H1 (cell line): Measurements from ENCODE around the gene MRPS17. TPM values are rescaled to one million over a fixed set of nuclear protein-coding genes. Genes with fewer than 3 reads are reported as not detected.

Experiments used
- CTCF ChIA-PET: fragments of 300-600 bp; sonication (Branson Sonifier 250); formaldehyde crosslinking; loops from one replicate; lab custom pipeline; 2021; ENCODE audit not compliant: partially characterized antibody; lab: Charles Lee
- POLR2A ChIA-PET: fragments of 300-600 bp; sonication (Branson Sonifier 250); formaldehyde crosslinking; loops from one replicate; lab custom pipeline; 2021; ENCODE audit warnings: inconsistent platforms; ENCODE audit not compliant: partially characterized antibody; lab: Charles Lee
- DNase-seq, 2 experiments: peaks; one replicate each; pipeline versions ENCODE4 v3.0.0 to v3.0.0-alpha.2; 2010 to 2022; ENCODE audit warnings: low spot score in 2 of 2, low read depth in 1 of 2, mixed read lengths in 1 of 2
- FAIRE-seq: peaks from 2 replicates; lab custom pipeline; 2011; peaks lifted over from hg19 to GRCh38; lab: Jason Lieb, UNC
- H2AFZ ChIP-seq: 2 replicates; pipeline ENCODE4 v1.8.1; 2012; ENCODE audit warnings: low read length, inconsistent platforms
- H2AK5ac ChIP-seq: 2 replicates; pipeline ENCODE4 v1.6.1; 2013; ENCODE audit warnings: low read depth, low read length
- H2BK120ac ChIP-seq: replicated peaks from 2 replicates; pipeline ENCODE3; 2013; ENCODE audit warnings: low read depth, low read length, inconsistent platforms
- H2BK12ac ChIP-seq: 2 replicates; pipeline ENCODE4 v1.6.1; 2013; ENCODE audit warnings: low read depth, low read length
- H2BK15ac ChIP-seq: 2 replicates; pipeline ENCODE4 v1.6.1; 2013; ENCODE audit warnings: low read length
- H2BK20ac ChIP-seq: 2 replicates; pipeline ENCODE4 v1.6.1; 2013; ENCODE audit warnings: low read length
- H2BK5ac ChIP-seq: 2 replicates; pipeline ENCODE4 v1.6.1; 2013; ENCODE audit warnings: low read depth, low read length
- H3K14ac ChIP-seq: 2 replicates; pipeline ENCODE4 v1.6.1; 2013; ENCODE audit warnings: inconsistent platforms; ENCODE audit not compliant: insufficient read length
- H3K18ac ChIP-seq: 2 replicates; pipeline ENCODE4 v1.6.1; 2013; ENCODE audit warnings: low read length; ENCODE audit errors: extremely low read depth
- H3K23ac ChIP-seq: 2 replicates; pipeline ENCODE4 v1.6.1; 2013; ENCODE audit warnings: inconsistent platforms; ENCODE audit not compliant: insufficient read length
- H3K23me2 ChIP-seq: 2 replicates; pipeline ENCODE4 v1.6.1; 2013; ENCODE audit warnings: low read depth, low read length
- H3K27ac ChIP-seq: 2 replicates; pipeline ENCODE4 v1.6.1; 2011; ENCODE audit warnings: low read depth, low read length, inconsistent platforms
- H3K27me3 ChIP-seq, 4 experiments: replicated peaks in 1 of 4; 1 replicate in 1 of 4; 2 replicates in 3 of 4; pipeline versions ENCODE4 v1.6.1 to v1.8.1; 2011 to 2013; ENCODE audit warnings: low read length in 3 of 4, mild to moderate bottlenecking in 3 of 4, inconsistent platforms in 2 of 4, mixed read lengths in 2 of 4, moderate library complexity in 1 of 4; ENCODE audit not compliant: control insufficient read depth in 3 of 4, insufficient read depth in 3 of 4; ENCODE audit errors: extremely low read depth in 1 of 4
- H3K36me3 ChIP-seq, 4 experiments: 2 replicates each; pipeline versions ENCODE4 v1.6.1 to v1.8.1; 2011 to 2013; ENCODE audit warnings: mild to moderate bottlenecking in 4 of 4, low read length in 3 of 4, moderate library complexity in 2 of 4, control low read depth in 1 of 4, inconsistent platforms in 1 of 4; ENCODE audit not compliant: insufficient read depth in 4 of 4, control insufficient read depth in 2 of 4
- H3K4ac ChIP-seq: replicated peaks from 2 replicates; pipeline ENCODE3; 2013; ENCODE audit warnings: low read length, low read depth, mixed read lengths, inconsistent platforms; ENCODE audit not compliant: insufficient read length
- H3K4me1 ChIP-seq, 4 experiments: replicated peaks in 1 of 4; 1 replicate in 1 of 4; 2 replicates in 3 of 4; pipeline versions ENCODE4 v1.6.1 to v1.8.1; 2011 to 2013; ENCODE audit warnings: low read length in 3 of 4, inconsistent platforms in 2 of 4, mixed read lengths in 1 of 4; ENCODE audit not compliant: insufficient read depth in 4 of 4, control insufficient read depth in 3 of 4
- H3K4me2 ChIP-seq, 2 experiments: 2 replicates each; pipeline versions ENCODE4 v1.6.1 to v1.8.1; 2011 to 2013; ENCODE audit warnings: low read depth in 2 of 2, low read length in 2 of 2, control low read depth in 1 of 2, inconsistent platforms in 1 of 2, mild to moderate bottlenecking in 1 of 2; ENCODE audit not compliant: insufficient read depth in 1 of 2
- H3K4me3 ChIP-seq, 4 experiments: fragments of 200-600, 300-600 bp in 1 of 4; sonication (generic), shearing (Covaris generic), sonication (Bioruptor Twin) in 1 of 4; 2 replicates each; pipeline versions ENCODE4 v1.5.1 to v1.8.1; 2011 to 2016; ENCODE audit warnings: low read length in 4 of 4, low read depth in 3 of 4, control low read depth in 2 of 4, inconsistent platforms in 2 of 4, mild to moderate bottlenecking in 2 of 4, mixed read lengths in 1 of 4, moderate library complexity in 1 of 4; ENCODE audit not compliant: insufficient read depth in 2 of 4; ENCODE audit errors: extremely low read depth in 1 of 4
- H3K56ac ChIP-seq: replicated peaks from 2 replicates; pipeline ENCODE3; 2013; ENCODE audit warnings: low read depth, mild to moderate bottlenecking, mixed read lengths, low read length, inconsistent platforms; ENCODE audit not compliant: insufficient read length
- H3K79me1 ChIP-seq: 2 replicates; pipeline ENCODE4 v1.6.1; 2013; ENCODE audit warnings: low read depth, low read length, control low read depth
- H3K79me2 ChIP-seq, 2 experiments: 2 replicates each; pipeline versions ENCODE4 v1.6.1 to v1.8.1; 2012 to 2013; ENCODE audit warnings: low read length in 2 of 2, mild to moderate bottlenecking in 2 of 2, inconsistent platforms in 1 of 2; ENCODE audit not compliant: insufficient read depth in 2 of 2, control insufficient read depth in 1 of 2
- H3K9ac ChIP-seq, 4 experiments: replicated peaks in 1 of 4; 1 replicate in 1 of 4; 2 replicates in 3 of 4; pipeline versions ENCODE4 v1.6.1 to v1.8.1; 2011 to 2013; ENCODE audit warnings: low read depth in 3 of 4, low read length in 3 of 4, control low read depth in 2 of 4, mild to moderate bottlenecking in 2 of 4, moderate library complexity in 2 of 4, inconsistent platforms in 1 of 4; ENCODE audit errors: extremely low read depth in 1 of 4
- H3K9me3 ChIP-seq, 2 experiments: 2 replicates each; pipeline versions ENCODE4 v1.6.1 to v1.8.1; 2012 to 2013; ENCODE audit warnings: mild to moderate bottlenecking in 2 of 2, moderate library complexity in 2 of 2, control low read depth in 1 of 2, inconsistent platforms in 1 of 2, low read depth in 1 of 2, low read length in 1 of 2, mixed read lengths in 1 of 2; ENCODE audit not compliant: insufficient read depth in 2 of 2
- H4K20me1 ChIP-seq, 2 experiments: replicated peaks in 1 of 2; 2 replicates each; pipeline versions ENCODE3 to v1.8.1; 2011 to 2013; ENCODE audit warnings: inconsistent platforms in 2 of 2, low read length in 2 of 2, mild to moderate bottlenecking in 1 of 2; ENCODE audit not compliant: insufficient read depth in 2 of 2, control insufficient read depth in 1 of 2
- H4K5ac ChIP-seq: 2 replicates; pipeline ENCODE4 v1.6.1; 2013; ENCODE audit warnings: low read length, low read depth, mixed read lengths, inconsistent platforms; ENCODE audit not compliant: insufficient read length
- H4K8ac ChIP-seq: 2 replicates; pipeline ENCODE4 v1.8.0; 2013; ENCODE audit warnings: mild to moderate bottlenecking, moderate library complexity, low read length, inconsistent platforms; ENCODE audit not compliant: insufficient read depth; ENCODE audit errors: extremely low read depth
- H4K91ac ChIP-seq: replicated peaks from 2 replicates; pipeline ENCODE3; 2013; ENCODE audit warnings: low read length, mixed read lengths, inconsistent platforms; ENCODE audit not compliant: insufficient read length
- CHD1 ChIP-seq: IDR thresholded peaks from 2 replicates; pipeline ENCODE4 v1.6.1; 2012; ENCODE audit warnings: low read depth, low read length, improper control_type of control experiment
- CTBP2 ChIP-seq: IDR thresholded peaks from 2 replicates; pipeline ENCODE4 v1.7.0; 2011; ENCODE audit warnings: borderline replicate concordance, mild to moderate bottlenecking, moderate library complexity, mixed read lengths, low read length; ENCODE audit not compliant: insufficient read depth, insufficient read length
- KDM4A ChIP-seq: IDR thresholded peaks from one replicate; pipeline ENCODE4 v1.7.1; 2012; ENCODE audit warnings: low read depth, mild to moderate bottlenecking, moderate library complexity, low read length, inconsistent platforms; ENCODE audit not compliant: severe bottlenecking
- MAFK ChIP-seq: IDR thresholded peaks from 2 replicates; pipeline ENCODE4 v1.6.1; 2012; ENCODE audit warnings: low read depth, mild to moderate bottlenecking, improper control_type of control experiment, low read length
- NRF1 ChIP-seq: IDR thresholded peaks from 2 replicates; pipeline ENCODE4 v1.6.1; 2011; ENCODE audit warnings: mild to moderate bottlenecking, low read depth, low read length, improper control_type of control experiment
- RNF2 ChIP-seq: fragments of 200-900, 300-1000 bp; sonication (generic); IDR thresholded peaks from 2 replicates; pipeline ENCODE4 v1.7.1; 2016; ENCODE audit warnings: borderline replicate concordance, low read depth, mild to moderate bottlenecking, antibody characterized with exemption, low read length; ENCODE audit not compliant: poor library complexity, severe bottlenecking; ENCODE audit errors: missing control alignments
- RXRA ChIP-seq: IDR thresholded peaks from 2 replicates; pipeline ENCODE4 v1.6.1; 2011; ENCODE audit warnings: low read depth, mild to moderate bottlenecking, low read length, moderate library complexity; ENCODE audit not compliant: insufficient read depth
- TBP ChIP-seq: IDR thresholded peaks from 2 replicates; pipeline ENCODE4 v1.6.1; 2011; ENCODE audit warnings: low read depth, low read length, improper control_type of control experiment
- USF2 ChIP-seq: IDR thresholded peaks from 2 replicates; pipeline ENCODE4 v1.6.1; 2011; ENCODE audit warnings: low read length, improper control_type of control experiment
- ZNF274 ChIP-seq: IDR thresholded peaks from 2 replicates; pipeline ENCODE4 v1.7.0; 2012; ENCODE audit warnings: low read length, borderline replicate concordance; ENCODE audit errors: extremely low read depth
- WGBS, 2 experiments: shearing (Covaris generic) in 1 of 2; methylation state at CpG; one replicate each; pipeline versions ENCODE4 v1.1.6 to v1.1.7; 2013 to 2015; ENCODE audit warnings: low lambda C conversion rate in 2 of 2, mixed read lengths in 2 of 2, inconsistent platforms in 1 of 2, low coverage in 1 of 2, missing lambda C conversion rate in 1 of 2; ENCODE audit not compliant: insufficient replicate concordance in 2 of 2, insufficient coverage in 1 of 2, insufficient read length in 1 of 2; ENCODE audit errors: extremely low coverage in 1 of 2, missing lambda C conversion rate in 1 of 2; 5-methylcytosine and 5-hydroxymethylcytosine counted together
- polyA plus RNA-seq, 7 experiments: library from polyadenylated mRNA; depleted of rRNA in 3 of 7; stranded (reverse) in 5 of 7; unstranded in 2 of 7; fragments of >200 nt in 5 of 7; fragments of 200-250 nt in 2 of 7; gene quantifications; 1 replicate in 5 of 7; 2 replicates in 1 of 7; 4 replicates in 1 of 7; pipeline versions ENCODE4 v1.2.1 to v1.2.3, GENCODE V29; 2011 to 2013; ENCODE audit warnings: missing spikeins in 2 of 7, mixed read lengths in 2 of 7
- total RNA-seq: library from RNA; stranded (reverse); fragmentation: NEBNext Ultra II Directional; extraction: Animal tissue kit (Norgen Biotek cat#: 25700); gene quantifications from 2 replicates; pipeline ENCODE4 v1.2.1, GENCODE V29; 2021

The MRPS17 gene
- total and polyA plus RNA-seq, 2 of the 8 experiments (the other 6 are each of a cell fraction or from before 2014, with no cell fraction given) = 15.8 to 27.3 TPM

DNA sequence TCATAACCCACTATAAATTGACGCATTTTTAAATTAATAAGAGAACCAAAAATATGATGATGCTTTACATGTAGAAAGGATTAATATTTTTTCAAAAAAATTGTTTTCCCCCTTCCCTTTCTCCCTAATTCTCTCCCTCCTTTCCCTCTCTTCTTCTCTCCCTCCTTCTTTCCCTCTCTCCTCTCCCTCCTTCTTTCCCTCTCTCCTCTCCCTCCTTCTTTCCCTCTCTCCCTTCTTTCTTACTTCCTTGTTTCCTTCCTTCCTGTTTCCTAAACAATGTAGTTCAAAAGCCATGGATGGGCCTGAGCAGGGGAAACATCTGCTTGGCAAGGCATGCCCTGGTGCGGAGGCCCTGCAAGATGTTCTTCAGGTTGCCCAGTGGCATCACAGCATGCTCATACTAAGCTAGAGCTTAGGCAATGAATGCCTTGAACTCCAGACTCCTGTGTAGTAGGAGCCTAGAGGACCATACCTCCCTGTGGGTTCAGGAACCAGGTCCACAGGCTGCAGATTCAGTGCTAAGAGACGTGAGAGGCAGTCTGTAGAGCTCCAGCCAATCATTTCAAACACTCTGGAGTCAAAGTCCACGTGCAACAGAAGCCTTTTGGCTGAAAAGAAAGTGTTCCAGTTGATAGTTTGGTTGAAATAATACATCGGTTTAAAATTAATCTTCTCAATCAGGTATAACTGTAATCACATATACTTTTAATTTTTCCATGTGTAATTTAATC, 20.1 kb upstream of the MRPS17 start:
- no peak overlapping the region for H3K9ac ChIP-seq
- 84% methylated on average over 5 of the region's 5 CpGs; no CpG with 5 or more reads in 1 of the 2 experiments for WGBS, 2 experiments
- H3K23ac ChIP-seq = no peak overlapping the region
- DNase-seq = no peak
- FAIRE-seq = no peak
- no peak overlapping the region for H2BK15ac ChIP-seq
- H4K8ac ChIP-seq = no peak overlapping the region
- no peaks in the 10 kb centered on the region for H3K4me1 ChIP-seq
- H2AK5ac ChIP-seq = no peak overlapping the region
- H3K4me2 ChIP-seq = no peak overlapping the region
- H3K27ac ChIP-seq = no peak overlapping the region
- H3K18ac ChIP-seq = no peak overlapping the region
- H3K23me2 ChIP-seq = no peaks in the 10 kb centered on the region
- no peak overlapping the region for H4K5ac ChIP-seq
- no peak overlapping the region for H2BK5ac ChIP-seq
- no peak overlapping the region for H3K56ac ChIP-seq
- H3K27me3 ChIP-seq = no peaks in the 10 kb centered on the region
- no peak overlapping the region for H3K4ac ChIP-seq
- H2BK120ac ChIP-seq = no peak overlapping the region
- H4K20me1 ChIP-seq = no peaks in the 10 kb centered on the region
- no peak for TF ChIP-seq KDM4A
- no peak for TF ChIP-seq NRF1
- TF ChIP-seq ZNF274 = no peak
- TF ChIP-seq CTBP2 = no peak
- TF ChIP-seq USF2 = no peak
- TF ChIP-seq CHD1 = no peak
- no peak for TF ChIP-seq RNF2
- no peak for TF ChIP-seq RXRA
- TF ChIP-seq TBP = no peak
- no peak for TF ChIP-seq MAFK
- no peak overlapping the region for H3K4me3 ChIP-seq
- no peak overlapping the region for H2BK20ac ChIP-seq
- H4K91ac ChIP-seq = no peak overlapping the region
- no peak overlapping the region for H3K14ac ChIP-seq
- no peaks in the 10 kb centered on the region for H3K79me1 ChIP-seq
- H2AFZ ChIP-seq = no peak overlapping the region
- no peaks in the 10 kb centered on the region for H3K36me3 ChIP-seq
- POLR2A ChIA-PET = no interaction called here
- peaks cover 4 to 10% of the 10 kb centered on the region in 2 experiments; a peak in 3 of 4 replicates for H3K9me3 ChIP-seq
- CTCF ChIA-PET = no interaction called here
- H2BK12ac ChIP-seq = no peak overlapping the region
- no peaks in the 10 kb centered on the region for H3K79me2 ChIP-seq
